Hematopoietic multipotent progenitor cell treated with erythropoietin and hydrocortisone succinate and interleukin-3 and kit ligand, for 6 days (in vitro differentiated cells): Measurements from ENCODE around the gene BCAS1.
"Not testable (repeated sequence)": the region's sequence is repeated elsewhere in the genome, so short reads cannot be mapped to it uniquely, and the experiment has no call there.

Experiments used
- DNase-seq: peaks from one replicate; pipeline ENCODE4 v3.0.0-alpha.2; 2015

Gene BCAS1

DNA sequence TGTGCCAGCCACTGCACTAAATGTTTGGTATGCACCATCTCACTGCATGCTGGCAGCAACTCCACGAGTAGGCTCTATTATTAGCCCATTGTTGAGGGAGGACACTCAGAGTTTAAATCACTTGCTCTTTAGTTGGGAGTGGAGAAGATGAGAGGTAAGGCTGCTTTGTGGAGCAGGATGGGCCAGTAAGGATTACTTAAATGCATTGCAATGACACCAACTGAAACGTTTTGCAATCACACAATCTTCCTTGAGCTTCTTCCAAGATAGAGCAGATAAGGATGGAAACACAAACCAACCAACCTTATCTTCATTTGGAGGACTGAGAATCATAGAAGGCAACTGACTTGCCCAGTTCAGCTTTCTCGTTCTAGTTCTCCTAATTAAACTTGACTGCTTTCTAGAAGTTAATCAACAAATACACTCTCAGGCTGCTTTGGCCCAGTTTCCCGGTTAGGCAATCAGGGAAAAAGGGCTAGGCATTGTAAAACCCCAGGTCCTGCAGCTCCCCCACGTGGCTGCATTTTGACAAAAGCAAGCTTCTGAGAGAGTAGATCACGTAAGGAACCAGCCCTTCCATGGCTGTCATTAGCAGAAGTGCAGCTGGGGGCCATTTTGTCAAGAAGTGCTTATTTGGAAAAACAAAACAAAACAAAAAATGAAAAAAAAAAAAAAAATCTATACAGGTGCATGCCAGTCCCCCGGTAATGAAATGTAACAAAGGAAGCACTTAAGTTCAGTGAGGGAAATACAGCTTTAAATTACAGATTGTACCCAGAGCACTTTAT lies 130.6 kb downstream of the BCAS1 start:
- DNase-seq: peak; percentile 97

DNA sequence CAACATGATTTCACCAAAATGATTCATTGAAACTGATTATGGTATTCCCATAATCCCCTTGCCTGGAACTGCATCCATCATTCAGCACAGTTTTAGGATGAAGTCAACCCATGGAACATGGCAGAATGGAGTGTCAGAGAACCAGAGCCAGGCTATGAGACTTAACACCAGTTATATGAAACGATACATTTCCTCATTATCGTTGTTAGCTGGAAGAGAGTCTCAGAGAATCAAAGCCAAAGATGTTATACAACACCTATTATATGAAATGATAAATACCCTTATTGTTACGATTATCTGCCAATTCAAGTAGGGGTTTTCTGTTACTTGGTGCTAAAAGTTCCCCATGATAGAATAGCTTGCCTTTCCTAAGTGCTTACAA lies 131.2 kb downstream of the BCAS1 start:
- DNase-seq: no peak

GRCh38 chr20:53938739-53939138 lies 131.7 kb downstream of the BCAS1 start:
- DNase-seq: no peak

DNA sequence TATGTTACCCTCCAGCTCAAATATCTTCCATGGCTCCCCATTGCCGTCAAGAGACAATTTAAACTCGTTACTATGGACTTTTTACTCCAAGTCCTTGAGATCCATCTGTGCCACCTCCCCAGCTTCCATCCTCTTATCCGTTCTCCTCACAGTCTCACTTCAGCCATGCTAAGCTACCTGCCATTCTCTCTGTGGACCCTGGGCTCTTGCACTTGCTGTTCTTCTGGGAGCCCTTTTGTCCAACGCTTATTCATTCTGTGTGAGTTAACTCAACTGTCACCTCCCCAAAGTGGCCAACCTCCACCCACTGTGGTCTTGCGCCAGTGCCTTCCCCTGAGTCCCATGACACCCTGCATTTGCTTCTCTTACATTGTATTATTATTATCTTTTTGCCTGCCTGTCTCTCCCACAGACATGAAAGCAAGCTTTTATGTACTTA lies 132.4 kb downstream of the BCAS1 start:
- DNase-seq: no peak

DNA sequence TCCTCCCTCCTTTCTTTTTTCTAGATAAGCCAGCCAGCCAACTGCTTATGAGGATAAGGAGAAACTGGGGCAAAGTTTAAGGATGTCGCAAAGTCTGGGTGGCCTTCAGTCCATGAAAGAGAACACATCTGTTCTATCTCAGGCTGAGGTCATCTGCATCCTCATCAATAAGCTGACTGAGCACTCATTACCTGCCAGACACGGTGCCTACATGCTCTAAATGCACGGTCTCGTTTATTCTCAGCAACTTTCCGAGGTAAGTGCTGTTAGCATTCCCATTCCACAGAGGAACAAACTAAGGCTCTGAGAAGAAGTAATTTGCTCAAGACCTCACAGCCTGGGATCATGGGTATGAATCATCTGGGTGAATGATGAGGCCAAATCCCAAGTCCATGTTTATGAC lies 133.1 kb downstream of the BCAS1 start:
- peak; percentile 49 for DNase-seq

GRCh38 chr20:53935344-53936084 lies 134.9 kb downstream of the BCAS1 start:
- DNase-seq: peak; percentile 44

- DNase-seq: peak; percentile 89
Observed at GRCh38 chr20:53934421-53935343, 135.7 kb downstream of the BCAS1 start.

GRCh38 chr20:53933232-53933846 lies 137.1 kb downstream of the BCAS1 start:
- no peak for DNase-seq

- DNase-seq: not testable (repeated sequence)
Observed at GRCh38 chr20:53932655-53933192, 137.7 kb downstream of the BCAS1 start.

- no peak for DNase-seq
Observed at GRCh38 chr20:53931597-53931996, 138.8 kb downstream of the BCAS1 start.

DNA sequence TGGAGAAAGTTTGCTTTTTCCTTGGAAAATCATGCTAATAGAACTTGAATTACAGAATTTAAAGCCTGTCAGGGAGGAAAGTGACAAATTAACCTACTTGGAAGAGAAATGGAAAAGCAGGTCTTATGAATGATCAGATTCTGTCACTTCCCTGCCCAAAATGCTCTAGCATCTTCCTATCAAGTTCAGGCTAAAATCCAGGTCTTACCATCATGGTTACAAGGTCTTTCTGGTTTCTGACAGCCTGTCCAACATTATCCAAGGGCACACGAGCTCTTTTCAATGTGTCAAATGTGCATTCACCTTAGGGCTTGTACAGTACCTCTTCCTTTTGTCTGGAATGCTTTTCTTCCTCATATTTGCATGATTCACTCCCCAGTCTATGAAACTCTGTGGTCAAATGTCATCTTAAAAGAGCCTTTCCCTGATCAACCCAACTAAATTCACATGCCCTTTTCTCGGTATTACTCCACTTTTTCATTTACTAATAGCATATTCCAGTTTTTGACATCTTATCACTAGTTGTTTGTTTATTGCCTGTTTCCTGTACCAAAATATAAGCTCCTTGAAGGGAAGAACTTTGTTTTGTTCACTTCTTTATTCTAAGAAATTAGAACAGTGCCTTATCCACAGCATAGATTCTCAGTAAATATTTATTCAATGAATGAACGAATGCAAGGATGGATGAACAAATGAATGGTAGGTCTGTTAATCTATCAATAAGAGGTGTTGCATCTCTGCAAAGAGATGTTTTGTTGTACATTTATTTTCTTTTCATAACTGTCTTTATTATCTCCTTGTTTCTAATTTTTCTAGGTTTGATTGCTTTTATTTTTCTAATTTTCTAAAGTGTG lies 139.5 kb downstream of the BCAS1 start:
- DNase-seq: no peak

DNA sequence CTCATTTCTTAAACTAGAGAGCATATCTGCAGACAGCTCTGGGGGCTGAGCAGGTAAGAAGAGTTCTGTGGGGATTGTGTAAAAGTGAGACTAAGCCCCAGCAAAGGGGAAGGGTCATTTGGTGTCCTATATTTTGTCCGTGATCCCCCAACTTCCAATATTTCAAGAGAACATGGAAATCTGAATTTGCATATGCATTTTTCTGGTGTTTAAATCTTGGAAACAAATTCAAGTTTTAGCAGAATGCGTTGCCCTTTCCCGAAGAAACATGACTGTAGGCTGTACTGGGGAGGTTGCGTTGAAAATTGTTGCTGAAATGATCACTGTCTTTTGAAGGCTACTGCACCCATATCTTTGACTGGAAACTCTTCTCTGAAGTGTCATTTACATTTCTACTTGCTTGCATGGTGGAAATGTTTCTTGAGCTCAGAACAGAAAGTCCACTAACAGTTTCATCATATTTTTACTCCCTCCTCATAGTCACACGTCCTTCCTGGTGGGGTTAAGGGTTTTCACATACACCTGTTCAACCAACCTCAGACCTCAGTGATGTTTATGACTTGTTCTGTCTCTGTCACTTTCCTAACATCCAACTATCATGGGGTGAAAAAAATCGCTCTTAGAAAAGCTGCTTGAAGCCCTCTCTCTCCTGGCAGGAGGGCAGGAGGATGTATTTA lies 140.3 kb downstream of the BCAS1 start:
- DNase-seq: no peak

- no peak for DNase-seq
Observed at GRCh38 chr20:53929399-53929798, 141.0 kb downstream of the BCAS1 start.

DNA sequence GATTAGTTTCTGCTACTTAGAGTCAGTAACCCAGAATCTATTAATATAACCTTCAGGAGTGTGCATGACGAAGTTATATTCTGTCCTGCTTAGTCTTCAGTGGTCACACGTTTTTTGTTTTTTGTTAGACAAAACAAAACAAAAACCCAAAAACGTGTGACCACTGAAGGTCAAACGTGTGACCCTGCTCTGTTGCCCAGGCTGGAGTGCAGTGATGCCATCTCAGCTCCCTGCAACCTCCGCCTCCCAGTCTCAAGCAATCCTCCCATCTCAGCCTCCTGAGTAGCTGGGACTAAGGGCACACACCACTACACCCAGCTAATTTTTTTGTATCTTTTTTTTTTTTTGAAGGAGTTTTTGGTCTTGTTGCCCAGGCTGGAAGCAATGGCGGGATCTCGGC lies 142.4 kb downstream of the BCAS1 start:
- no peak for DNase-seq

DNA sequence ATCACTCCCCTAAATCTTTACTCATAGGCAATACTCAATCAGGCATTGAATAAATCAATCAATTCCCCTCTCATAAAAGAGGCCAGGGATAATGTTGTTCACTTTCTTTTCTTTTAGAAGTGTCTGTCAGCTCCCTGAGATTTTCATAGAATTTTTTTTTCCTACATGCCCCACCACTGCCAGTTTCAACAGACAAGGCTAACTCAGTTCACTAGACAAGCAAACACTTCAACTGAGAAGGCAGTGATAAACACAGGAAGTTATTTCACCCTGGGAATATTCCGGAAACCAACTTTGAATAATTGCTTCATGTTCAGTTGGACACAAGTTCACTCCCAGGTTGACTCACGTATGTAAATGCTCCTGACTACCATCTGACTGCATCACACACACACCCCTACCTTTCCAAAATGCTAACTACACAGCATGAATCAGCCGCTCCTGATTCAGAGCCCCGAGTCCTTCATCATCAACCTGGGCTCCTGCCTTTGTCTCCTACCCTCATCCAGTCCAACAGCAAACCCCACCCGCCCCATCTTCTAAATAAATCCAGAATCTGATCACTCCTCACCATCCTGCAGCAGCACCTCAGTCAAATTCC lies 143.9 kb downstream of the BCAS1 start:
- no peak for DNase-seq

DNA sequence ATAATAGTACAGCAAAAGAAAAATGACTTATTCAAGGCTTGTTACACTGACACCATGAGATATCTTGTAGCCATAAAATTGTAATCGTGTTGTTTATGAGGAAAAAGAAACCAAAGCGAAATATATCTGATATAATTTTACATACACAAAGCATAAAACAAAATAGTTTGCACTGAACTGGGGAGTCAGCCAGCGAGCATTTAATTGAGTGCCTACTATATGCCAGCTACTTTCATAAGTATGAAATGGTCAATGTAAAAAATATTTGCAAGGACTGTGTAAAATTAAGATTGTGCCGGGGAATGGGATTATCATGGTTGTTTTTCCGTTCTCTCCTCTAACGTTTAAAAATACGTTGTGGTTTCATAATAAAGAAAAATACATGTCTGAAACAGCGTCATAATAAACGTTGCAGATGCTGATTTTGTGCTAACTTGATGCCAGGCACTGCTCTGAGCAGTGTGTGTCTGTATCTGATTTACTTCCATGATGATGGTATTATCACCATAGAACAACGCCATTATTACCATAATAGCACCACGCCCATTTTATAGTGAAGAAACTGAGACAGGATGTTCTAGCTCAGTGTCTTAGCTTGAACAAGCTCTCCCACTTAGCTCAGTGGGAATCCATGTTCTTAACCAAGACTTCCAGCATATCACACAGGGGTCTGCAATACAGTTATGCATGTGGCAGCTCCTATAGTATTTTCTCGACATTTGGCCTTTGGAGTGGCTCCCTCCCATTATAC lies 144.6 kb downstream of the BCAS1 start:
- no peak for DNase-seq

- DNase-seq: no peak
Observed at GRCh38 chr20:53923566-53924369, 146.6 kb downstream of the BCAS1 start.

DNA sequence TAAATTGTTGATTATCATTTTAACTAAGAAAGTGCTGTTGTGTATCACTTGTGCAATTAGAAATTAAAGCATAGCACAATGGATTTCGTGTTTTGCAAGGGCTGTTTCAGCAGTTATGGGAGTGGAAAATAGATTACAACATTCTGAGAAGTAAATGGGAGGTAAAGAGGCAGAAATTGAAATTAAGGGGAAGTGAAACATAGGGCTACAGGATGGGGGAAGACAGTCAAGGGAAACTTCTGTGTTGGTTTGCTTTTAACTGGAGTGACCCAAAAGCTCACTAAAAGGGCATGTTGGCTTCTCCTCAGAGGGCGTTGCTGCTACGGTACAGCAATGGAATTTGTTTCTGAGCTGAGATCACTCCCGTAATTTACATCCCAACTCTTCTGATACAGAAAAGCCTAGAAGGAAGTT lies 147.5 kb downstream of the BCAS1 start:
- DNase-seq: peak; percentile 62
